Endothelial cell of umbilical vein (primary cell): ENCODE data around the gene ATXN10. TPM values are rescaled to one million over a fixed set of nuclear protein-coding genes. Genes with fewer than 3 reads are reported as not detected.

ENCODE experiments used
- BruUV-seq: library from RNA; stranded (reverse); fragments of 400-500 nt; replicated peaks from 2 replicates; lab custom pipeline; 2021; lab: Mats Ljungman, UMichigan
- CTCF ChIA-PET: fragments of 300-600, 350-600 bp; sonication (Branson Sonifier 250); formaldehyde crosslinking; loops from one replicate; lab custom pipeline; 2021; ENCODE audit warnings: antibody characterized with exemption, inconsistent platforms; lab: Charles Lee
- POLR2A ChIA-PET: fragments of 300-600, 350-600 bp; sonication (Branson Sonifier 250); formaldehyde crosslinking; loops from one replicate; lab custom pipeline; 2021; ENCODE audit warnings: antibody characterized with exemption, inconsistent platforms; lab: Charles Lee
- DNase-seq: peaks from one replicate; pipeline ENCODE4 v3.0.0-alpha.2; 2011; ENCODE audit warnings: low read depth, low spot score
- FAIRE-seq: peaks from 2 replicates; lab custom pipeline; 2011; peaks lifted over from hg19 to GRCh38; lab: Jason Lieb, UNC
- H2AFZ ChIP-seq: 2 replicates; pipeline ENCODE4 v1.6.0; 2012; ENCODE audit warnings: low read depth, low read length, control low read depth, inconsistent platforms
- H3K27ac ChIP-seq: 2 replicates; pipeline ENCODE4 v1.5.1; 2011; ENCODE audit warnings: low read depth, mild to moderate bottlenecking, control low read depth, low read length, moderate library complexity; ENCODE audit not compliant: insufficient read depth
- H3K27me3 ChIP-seq, 2 experiments: 2 replicates each; pipeline versions ENCODE4 v1.6.0 to v1.6.1; 2011; ENCODE audit warnings: low read length in 2 of 2, mixed read lengths in 1 of 2; ENCODE audit not compliant: control insufficient read depth in 2 of 2, insufficient read depth in 2 of 2
- H3K36me3 ChIP-seq, 2 experiments: 2 replicates in 1 of 2; 3 replicates in 1 of 2; pipeline ENCODE4 v1.5.1; 2011; ENCODE audit warnings: low read length in 2 of 2, mild to moderate bottlenecking in 1 of 2, moderate library complexity in 1 of 2; ENCODE audit not compliant: control insufficient read depth in 2 of 2, insufficient read depth in 2 of 2; ENCODE audit errors: extremely low read depth in 1 of 2
- H3K4me1 ChIP-seq: 3 replicates; pipeline ENCODE4 v1.5.1; 2011; ENCODE audit warnings: mild to moderate bottlenecking, low read length; ENCODE audit not compliant: control insufficient read depth, insufficient read depth; ENCODE audit errors: extremely low read depth
- H3K4me2 ChIP-seq: 2 replicates; pipeline ENCODE4 v1.6.1; 2011; ENCODE audit warnings: low read length, control low read depth, mixed read lengths; ENCODE audit not compliant: insufficient read depth
- H3K4me3 ChIP-seq, 3 experiments: fragments of 200-600 bp in 1 of 3; sonication (generic), shearing (Covaris generic) in 1 of 3; replicated peaks in 1 of 3; 2 replicates each; pipeline ENCODE4 v1.5.1; 2011 to 2016; ENCODE audit warnings: control low read depth in 3 of 3, low read length in 3 of 3, mild to moderate bottlenecking in 2 of 3, inconsistent platforms in 1 of 3, low read depth in 1 of 3, moderate library complexity in 1 of 3; ENCODE audit not compliant: insufficient read depth in 1 of 3
- H3K79me2 ChIP-seq: 2 replicates; pipeline ENCODE4 v1.6.0; 2012; ENCODE audit warnings: low read length, inconsistent platforms; ENCODE audit not compliant: control insufficient read depth, insufficient read depth
- H3K9ac ChIP-seq: replicated peaks from 2 replicates; pipeline ENCODE3; 2011; ENCODE audit warnings: low read length, control low read depth; ENCODE audit not compliant: insufficient read depth; ENCODE audit errors: extremely low read depth
- H3K9me1 ChIP-seq: replicated peaks from 3 replicates; pipeline ENCODE4 v1.6.0; 2011; ENCODE audit warnings: mild to moderate bottlenecking, low read length; ENCODE audit not compliant: control insufficient read depth, insufficient read depth; ENCODE audit errors: extremely low read depth
- H3K9me3 ChIP-seq: replicated peaks from 2 replicates; pipeline ENCODE4 v1.5.1; 2012; ENCODE audit warnings: low read length, inconsistent platforms; ENCODE audit not compliant: control insufficient read depth, insufficient read depth
- H4K20me1 ChIP-seq: replicated peaks from 2 replicates; pipeline ENCODE3; 2011; ENCODE audit warnings: mild to moderate bottlenecking, low read length; ENCODE audit not compliant: control insufficient read depth, insufficient read depth; ENCODE audit errors: extremely low read depth
- CTCF ChIP-seq, 2 donors: IDR thresholded peaks; 1 replicate in 1 of 2; 2 replicates in 1 of 2; pipeline ENCODE4 v1.5.1; 2011; ENCODE audit warnings: low read length in 2 of 2, mild to moderate bottlenecking in 2 of 2, moderate library complexity in 2 of 2, control low read depth in 1 of 2, inconsistent platforms in 1 of 2, low read depth in 1 of 2; ENCODE audit not compliant: insufficient read depth in 1 of 2; ENCODE audit errors: extremely low read depth in 1 of 2
- EZH2 ChIP-seq: IDR thresholded peaks from 2 replicates; pipeline ENCODE4 v1.6.1; 2012; ENCODE audit warnings: borderline replicate concordance, low read depth, mild to moderate bottlenecking, moderate library complexity, low read length, inconsistent platforms; ENCODE audit not compliant: severe bottlenecking
- GATA2 ChIP-seq: IDR thresholded peaks from 2 replicates; pipeline ENCODE4 v1.7.0; 2011; ENCODE audit warnings: low read depth, mild to moderate bottlenecking, moderate library complexity, mixed read lengths, low read length; ENCODE audit not compliant: insufficient read length, insufficient read depth
- MAX ChIP-seq: IDR thresholded peaks from 2 replicates; pipeline ENCODE4 v1.6.1; 2011; ENCODE audit not compliant: insufficient read depth, insufficient read length
- MYC ChIP-seq: IDR thresholded peaks from one replicate; pipeline ENCODE4 v1.6.1; 2011; ENCODE audit warnings: mild to moderate bottlenecking, low read depth, low read length
- POLR2A ChIP-seq: IDR thresholded peaks from 2 replicates; pipeline ENCODE4 v1.6.1; 2012; ENCODE audit warnings: low read depth, mild to moderate bottlenecking, control low read depth, low read length
- dilution Hi-C: fragments of 300-500 bp; cut with MboI; formaldehyde crosslinking; loops from one replicate; pipeline ENCODE4 v1.15.0; 2019; ENCODE audit warnings: low sequenced_read_pairs; ENCODE audit not compliant: extremely low pct_ligation_motif_present
- intact Hi-C: fragments of 100-400 bp; cut with micrococcal nuclease; formaldehyde crosslinking; loops from one replicate; pipeline ENCODE4 v1.10.0; 2022
- polyA plus RNA-seq, 4 experiments: library from polyadenylated mRNA; depleted of rRNA in 3 of 4; stranded (reverse) in 3 of 4; unstranded in 1 of 4; fragments of >200 nt; gene quantifications; 2 replicates each; pipeline versions ENCODE4 v1.2.1 to v1.2.3, GENCODE V29; 2011 to 2012; ENCODE audit warnings: missing spikeins in 1 of 4
- total RNA-seq: library from RNA; stranded (reverse); gene quantifications from 2 replicates; pipeline ENCODE4 v1.2.3, GENCODE V29; 2021

ATXN10 gene
- total and polyA plus RNA-seq, 2 donors (not counting 3 experiments of a cell fraction or from before 2014, with no cell fraction given) = 73.2 to 91.9 TPM

GRCh38 chr22:45786726-45787125 is 115.1 kb downstream of the ATXN10 start:
- no peak for TF ChIP-seq POLR2A
- DNase-seq (no peak), FAIRE-seq (no peak)
- ChIA-PET POLR2A (no interaction called here), CTCF (no interaction called here)
- Histone ChIP-seq H3K9ac (no peak overlapping the region), H3K4me3 (no peak overlapping the region), H3K27ac (no peak overlapping the region), H2AFZ (no peak overlapping the region), H3K4me2 (no peak overlapping the region), H3K4me1 (no peaks in the 10 kb centered on the region), H3K9me1 (no peaks in the 10 kb centered on the region), H3K79me2 (peaks cover 4% of the 10 kb centered on the region), H3K27me3 (no peaks in the 10 kb centered on the region), H3K36me3 (no peaks in the 10 kb centered on the region), H4K20me1 (peaks cover 7% of the 10 kb centered on the region), H3K9me3 (no peaks in the 10 kb centered on the region)
- no TSS peak for BruUV-seq
- intact Hi-C loops = no loop called here
- dilution Hi-C loops = no loop called here

GRCh38 chr22:45787759-45788158 is 116.1 kb downstream of the ATXN10 start:
- DNase-seq = no peak
- Histone ChIP-seq H2AFZ (no peak overlapping the region), H3K27me3 (no peaks in the 10 kb centered on the region), H3K4me2 (no peak overlapping the region), H3K9me1 (no peaks in the 10 kb centered on the region), H4K20me1 (peaks cover 7% of the 10 kb centered on the region), H3K36me3 (no peaks in the 10 kb centered on the region), H3K9ac (no peak overlapping the region), H3K4me3 (no peak overlapping the region), H3K9me3 (no peaks in the 10 kb centered on the region), H3K79me2 (peaks cover 4% of the 10 kb centered on the region), H3K27ac (no peak overlapping the region), H3K4me1 (no peaks in the 10 kb centered on the region)
- dilution Hi-C loops = no loop called here
- TF ChIP-seq MAX (no peak), GATA2 (no peak), EZH2 (no peak), MYC (no peak), CTCF (IDR thresholded peaks at IDR 0.05; ENCODE audit: extremely low read depth in 1 of 2, insufficient read depth in 1 of 2, low read depth in 1 of 2, low read length in 2 of 2) (no peak)
- intact Hi-C loops = no loop called here
- BruUV-seq = no TSS peak
- POLR2A ChIA-PET = no interaction called here
- FAIRE-seq = no peak
- CTCF ChIA-PET = interaction anchor here (1.4 kb wide), 1 partner anchor 70 kb away, joined by 3 read pairs; no protein-coding TSS in a partner anchor
